GM19240 (cell line): ENCODE results near the gene XAGE3.
"Not testable (repeated sequence)": the region's sequence is repeated elsewhere in the genome, so short reads cannot be mapped to it uniquely, and the experiment has no call there.

ENCODE experiments used
- DNase-seq: peaks from one replicate; pipeline ENCODE4 v3.0.0; 2011; ENCODE audit warnings: low spot score; ENCODE audit not compliant: insufficient read length

Gene XAGE3

DNA sequence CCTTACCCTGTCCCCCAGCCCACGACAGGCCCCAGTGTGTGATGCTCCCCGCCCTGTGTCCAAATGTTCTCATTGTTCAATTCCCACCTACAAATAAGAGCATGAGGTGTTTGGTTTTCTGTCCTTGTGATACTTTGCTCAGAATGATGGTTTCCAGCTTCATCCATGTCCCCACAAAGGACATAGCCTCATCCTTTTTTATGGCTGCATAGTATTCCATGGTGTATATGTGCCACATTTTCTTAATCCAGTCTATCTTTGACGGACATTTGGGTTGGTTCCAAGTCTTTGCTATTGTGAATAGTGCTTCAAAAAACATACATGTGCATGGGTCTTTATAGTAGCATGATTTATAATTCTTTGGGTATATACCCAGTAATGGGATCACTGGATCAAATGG is 24.3 kb downstream of the XAGE3 start:
- DNase-seq = not testable (repeated sequence)

DNA sequence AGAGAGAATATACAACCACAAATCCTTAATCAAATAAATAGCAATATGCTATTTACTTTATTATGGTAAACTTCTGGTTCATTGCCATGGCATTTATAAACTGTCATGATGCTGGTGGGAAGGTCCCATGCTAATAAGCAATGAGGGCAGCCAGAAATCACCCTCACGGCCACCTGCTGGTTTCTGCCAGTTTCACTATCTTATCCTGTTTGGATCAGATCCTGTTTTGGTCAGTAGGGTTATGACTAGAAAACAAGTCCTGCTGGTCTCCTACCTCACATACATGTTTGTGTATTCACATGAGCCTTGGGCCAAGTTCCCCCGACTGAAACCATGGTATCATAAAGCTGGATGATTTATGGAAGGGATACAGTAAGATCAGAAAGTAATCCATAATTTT is 28.7 kb downstream of the XAGE3 start:
- DNase-seq = no peak

DNA sequence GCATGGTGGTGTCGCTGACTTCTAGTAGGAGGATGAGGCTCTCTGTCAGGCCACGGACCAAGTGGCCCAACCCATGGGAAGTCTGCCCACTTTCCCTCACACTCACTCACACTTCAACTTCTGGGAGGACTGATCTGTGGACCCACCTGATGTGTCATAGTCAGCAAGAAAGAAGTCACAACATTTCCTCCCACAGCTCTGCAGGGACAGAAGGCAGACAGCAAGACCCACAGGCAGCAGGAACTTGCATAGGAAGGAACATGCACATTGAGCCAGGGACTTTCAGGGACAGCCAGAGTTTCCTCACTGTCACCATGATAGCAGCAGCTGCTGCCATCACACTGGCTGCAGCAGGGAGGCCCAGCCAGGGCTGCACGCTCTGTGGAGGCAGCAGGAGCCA is 37.3 kb downstream of the XAGE3 start:
- no peak for DNase-seq

DNA sequence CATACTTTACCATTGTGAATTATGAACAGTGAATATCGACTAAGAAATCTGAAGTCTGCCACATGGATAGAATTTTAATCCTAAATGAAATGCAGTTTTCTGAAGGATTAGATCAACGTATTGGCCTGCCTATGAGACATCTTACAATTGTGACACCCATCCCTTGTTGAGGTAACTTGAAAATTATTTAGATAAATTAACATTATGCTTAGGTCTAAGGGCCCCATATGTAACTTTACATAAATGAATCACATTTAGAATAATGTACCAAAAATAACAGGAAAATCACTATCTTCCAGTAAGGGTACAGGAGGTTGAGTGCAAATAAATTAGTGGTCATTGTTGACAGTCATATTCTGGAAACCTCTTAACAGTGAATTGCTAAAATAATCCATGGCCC is 43.3 kb downstream of the XAGE3 start:
- DNase-seq = no peak

DNA sequence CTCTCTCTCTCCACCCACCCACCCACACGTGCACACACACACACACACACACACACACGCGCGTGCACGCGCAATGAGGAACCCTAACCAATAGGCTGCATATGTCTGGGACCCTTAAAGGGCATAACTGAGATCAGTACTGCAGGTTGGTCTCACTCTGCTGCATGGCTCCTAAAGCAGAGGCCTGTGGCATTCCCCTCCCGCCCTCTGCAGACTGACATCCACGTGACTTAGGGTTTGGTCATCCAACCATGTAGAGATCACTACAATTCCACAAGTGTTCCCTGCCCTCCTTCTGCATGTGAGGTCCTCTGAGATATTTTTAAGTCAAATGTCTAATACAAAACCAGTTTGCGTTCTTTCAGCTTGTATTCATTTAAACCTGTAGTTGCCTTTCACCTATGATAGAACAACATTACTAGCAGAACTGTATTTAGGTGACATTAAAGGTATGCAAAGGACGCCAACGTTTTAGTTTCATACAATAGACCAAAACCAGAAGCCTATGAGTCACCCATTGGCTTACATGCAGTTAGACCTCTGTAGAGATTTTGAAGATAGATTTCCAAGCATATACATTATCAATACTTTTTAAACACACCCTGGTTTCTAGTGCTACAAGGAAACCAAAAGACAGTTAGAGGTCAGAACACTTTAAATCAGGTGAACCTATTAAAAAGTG is 46.7 kb downstream of the XAGE3 start:
- no peak for DNase-seq

DNA sequence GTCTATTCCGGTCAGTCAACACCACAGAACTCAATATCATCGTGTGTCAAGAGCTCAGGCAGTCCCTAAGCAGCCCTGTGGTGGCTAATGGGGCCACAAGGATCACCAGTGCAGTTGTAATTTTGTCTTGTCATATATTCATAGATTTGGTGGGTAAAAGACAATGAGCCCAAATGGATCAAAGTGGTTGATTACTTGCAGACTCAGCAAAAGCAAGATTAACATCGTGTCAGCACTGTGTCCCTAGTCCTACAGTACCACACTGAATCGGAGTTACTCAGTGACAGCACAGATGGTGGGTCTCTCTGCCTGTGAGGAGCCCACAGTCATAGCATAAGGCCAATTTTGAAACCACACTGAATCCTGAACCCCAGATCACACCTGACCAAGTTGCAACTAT is 48.1 kb downstream of the XAGE3 start:
- no peak for DNase-seq
